ENCODE results near the gene TMX3. TPM values are rescaled to one million over a fixed set of nuclear protein-coding genes. Genes with fewer than 3 reads are reported as not detected.

The TMX3 gene
- total RNA-seq, 1 experiment from 2014 or later, result 33.3 TPM

DNA sequence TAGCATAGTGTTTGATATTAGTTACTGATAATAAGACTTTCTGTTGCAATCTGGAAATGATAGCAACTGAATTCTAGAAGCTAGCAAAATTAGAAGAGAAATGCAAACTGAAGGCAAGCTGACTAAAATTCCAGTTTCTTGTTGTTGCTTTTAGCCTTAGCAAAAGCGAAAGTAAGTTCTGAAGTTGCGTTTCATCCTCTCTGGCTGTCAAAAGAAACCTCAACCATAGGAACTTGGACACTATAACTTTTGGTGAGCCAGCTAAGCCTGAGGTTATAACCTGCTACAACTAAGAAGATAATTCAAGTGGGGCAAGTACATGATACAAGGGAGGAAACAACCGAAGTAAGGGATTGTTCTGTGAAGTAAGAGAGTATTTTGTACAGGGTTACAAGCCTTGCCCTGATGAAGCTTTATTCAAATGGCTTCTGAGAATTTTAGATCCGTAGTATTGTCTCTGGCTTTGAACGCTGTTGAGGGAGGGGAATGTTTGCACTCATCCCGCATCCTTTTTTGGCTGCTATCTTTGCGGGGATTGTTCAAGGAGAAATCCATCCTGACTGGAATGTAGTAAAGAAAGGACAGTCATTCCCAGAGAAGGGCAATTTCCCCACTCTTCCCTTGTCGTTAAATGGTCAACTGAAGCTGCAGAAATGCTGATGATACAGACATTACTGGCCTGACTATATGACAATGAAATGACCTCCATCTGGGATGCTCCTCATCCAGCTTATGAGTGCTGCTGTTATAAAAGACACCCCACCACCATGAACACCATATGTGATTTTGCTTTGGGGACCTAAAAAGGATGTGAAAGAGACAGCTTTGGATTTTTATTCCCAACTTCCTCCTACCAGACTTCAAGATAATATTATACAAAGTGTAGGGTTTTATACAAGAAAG, 7.0 kb upstream of the TMX3 start:
- TF ChIP-seq GRHL2 (CRISPR knock-in tag; IDR thresholded peaks at IDR 0.05; ENCODE audit: insufficient replicate concordance, severe bottlenecking), result no peak
- TF ChIP-seq, protein P1, sequence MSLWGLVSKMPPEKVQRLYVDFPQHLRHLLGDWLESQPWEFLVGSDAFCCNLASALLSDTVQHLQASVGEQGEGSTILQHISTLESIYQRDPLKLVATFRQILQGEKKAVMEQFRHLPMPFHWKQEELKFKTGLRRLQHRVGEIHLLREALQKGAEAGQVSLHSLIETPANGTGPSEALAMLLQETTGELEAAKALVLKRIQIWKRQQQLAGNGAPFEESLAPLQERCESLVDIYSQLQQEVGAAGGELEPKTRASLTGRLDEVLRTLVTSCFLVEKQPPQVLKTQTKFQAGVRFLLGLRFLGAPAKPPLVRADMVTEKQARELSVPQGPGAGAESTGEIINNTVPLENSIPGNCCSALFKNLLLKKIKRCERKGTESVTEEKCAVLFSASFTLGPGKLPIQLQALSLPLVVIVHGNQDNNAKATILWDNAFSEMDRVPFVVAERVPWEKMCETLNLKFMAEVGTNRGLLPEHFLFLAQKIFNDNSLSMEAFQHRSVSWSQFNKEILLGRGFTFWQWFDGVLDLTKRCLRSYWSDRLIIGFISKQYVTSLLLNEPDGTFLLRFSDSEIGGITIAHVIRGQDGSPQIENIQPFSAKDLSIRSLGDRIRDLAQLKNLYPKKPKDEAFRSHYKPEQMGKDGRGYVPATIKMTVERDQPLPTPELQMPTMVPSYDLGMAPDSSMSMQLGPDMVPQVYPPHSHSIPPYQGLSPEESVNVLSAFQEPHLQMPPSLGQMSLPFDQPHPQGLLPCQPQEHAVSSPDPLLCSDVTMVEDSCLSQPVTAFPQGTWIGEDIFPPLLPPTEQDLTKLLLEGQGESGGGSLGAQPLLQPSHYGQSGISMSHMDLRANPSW (CRISPR knock-in tag; conservative IDR thresholded peaks at IDR 0.05; ENCODE audit: low read depth), result no peak
- TF ChIP-seq, protein P2, sequence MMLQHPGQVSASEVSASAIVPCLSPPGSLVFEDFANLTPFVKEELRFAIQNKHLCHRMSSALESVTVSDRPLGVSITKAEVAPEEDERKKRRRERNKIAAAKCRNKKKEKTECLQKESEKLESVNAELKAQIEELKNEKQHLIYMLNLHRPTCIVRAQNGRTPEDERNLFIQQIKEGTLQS (CRISPR knock-in tag; conservative IDR thresholded peaks at IDR 0.05), result no peak
- no peak for TF ChIP-seq EMX1 (CRISPR knock-in tag; IDR thresholded peaks at IDR 0.05)
- TF ChIP-seq RELA (CRISPR knock-in tag; IDR thresholded peaks at IDR 0.05; ENCODE audit: borderline replicate concordance), result no peak
- no peak for TF ChIP-seq GTF2I (CRISPR knock-in tag; conservative IDR thresholded peaks at IDR 0.05)
- TF ChIP-seq, protein P3, sequence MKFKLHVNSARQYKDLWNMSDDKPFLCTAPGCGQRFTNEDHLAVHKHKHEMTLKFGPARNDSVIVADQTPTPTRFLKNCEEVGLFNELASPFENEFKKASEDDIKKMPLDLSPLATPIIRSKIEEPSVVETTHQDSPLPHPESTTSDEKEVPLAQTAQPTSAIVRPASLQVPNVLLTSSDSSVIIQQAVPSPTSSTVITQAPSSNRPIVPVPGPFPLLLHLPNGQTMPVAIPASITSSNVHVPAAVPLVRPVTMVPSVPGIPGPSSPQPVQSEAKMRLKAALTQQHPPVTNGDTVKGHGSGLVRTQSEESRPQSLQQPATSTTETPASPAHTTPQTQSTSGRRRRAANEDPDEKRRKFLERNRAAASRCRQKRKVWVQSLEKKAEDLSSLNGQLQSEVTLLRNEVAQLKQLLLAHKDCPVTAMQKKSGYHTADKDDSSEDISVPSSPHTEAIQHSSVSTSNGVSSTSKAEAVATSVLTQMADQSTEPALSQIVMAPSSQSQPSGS (CRISPR knock-in tag; IDR thresholded peaks at IDR 0.05; ENCODE audit: borderline replicate concordance, low read depth), result no peak
- TF ChIP-seq, protein P4, sequence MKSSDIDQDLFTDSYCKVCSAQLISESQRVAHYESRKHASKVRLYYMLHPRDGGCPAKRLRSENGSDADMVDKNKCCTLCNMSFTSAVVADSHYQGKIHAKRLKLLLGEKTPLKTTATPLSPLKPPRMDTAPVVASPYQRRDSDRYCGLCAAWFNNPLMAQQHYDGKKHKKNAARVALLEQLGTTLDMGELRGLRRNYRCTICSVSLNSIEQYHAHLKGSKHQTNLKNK (CRISPR knock-in tag; IDR thresholded peaks at IDR 0.05), result no peak
- TF ChIP-seq, protein P5, sequence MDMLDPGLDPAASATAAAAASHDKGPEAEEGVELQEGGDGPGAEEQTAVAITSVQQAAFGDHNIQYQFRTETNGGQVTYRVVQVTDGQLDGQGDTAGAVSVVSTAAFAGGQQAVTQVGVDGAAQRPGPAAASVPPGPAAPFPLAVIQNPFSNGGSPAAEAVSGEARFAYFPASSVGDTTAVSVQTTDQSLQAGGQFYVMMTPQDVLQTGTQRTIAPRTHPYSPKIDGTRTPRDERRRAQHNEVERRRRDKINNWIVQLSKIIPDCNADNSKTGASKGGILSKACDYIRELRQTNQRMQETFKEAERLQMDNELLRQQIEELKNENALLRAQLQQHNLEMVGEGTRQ (CRISPR knock-in tag; IDR thresholded peaks at IDR 0.05), result no peak
- TF ChIP-seq SMAD4 (CRISPR knock-in tag; IDR thresholded peaks at IDR 0.05), result no peak
- no peak for TF ChIP-seq ZNF396 (CRISPR knock-in tag; IDR thresholded peaks at IDR 0.05; ENCODE audit: borderline replicate concordance)
- no peak for TF ChIP-seq JAZF1 (CRISPR knock-in tag; IDR thresholded peaks at IDR 0.05)
- TF ChIP-seq, protein P6, sequence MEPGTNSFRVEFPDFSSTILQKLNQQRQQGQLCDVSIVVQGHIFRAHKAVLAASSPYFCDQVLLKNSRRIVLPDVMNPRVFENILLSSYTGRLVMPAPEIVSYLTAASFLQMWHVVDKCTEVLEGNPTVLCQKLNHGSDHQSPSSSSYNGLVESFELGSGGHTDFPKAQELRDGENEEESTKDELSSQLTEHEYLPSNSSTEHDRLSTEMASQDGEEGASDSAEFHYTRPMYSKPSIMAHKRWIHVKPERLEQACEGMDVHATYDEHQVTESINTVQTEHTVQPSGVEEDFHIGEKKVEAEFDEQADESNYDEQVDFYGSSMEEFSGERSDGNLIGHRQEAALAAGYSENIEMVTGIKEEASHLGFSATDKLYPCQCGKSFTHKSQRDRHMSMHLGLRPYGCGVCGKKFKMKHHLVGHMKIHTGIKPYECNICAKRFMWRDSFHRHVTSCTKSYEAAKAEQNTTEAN (CRISPR knock-in tag; IDR thresholded peaks at IDR 0.05), result no peak
- H3K27me3 Mint-ChIP-seq (ENCODE audit: low read depth), result no peaks in the 10 kb centered on the region
- H3K4me1 Mint-ChIP-seq, result peaks cover 14% of the 10 kb centered on the region
- peaks cover 17% of the 10 kb centered on the region for H3K9me3 Mint-ChIP-seq
- no peak overlapping the region for H3K4me3 Mint-ChIP-seq
- H3K36me3 Mint-ChIP-seq, result peaks cover 10% of the 10 kb centered on the region
- CTCF ChIA-PET, result no interaction called here
- H3K27ac Mint-ChIP-seq, result no peak overlapping the region
- POLR2A ChIA-PET, result no interaction called here
- ATAC-seq (no peak), DNase-seq (ENCODE audit: low spot score) (no peak)

DNA sequence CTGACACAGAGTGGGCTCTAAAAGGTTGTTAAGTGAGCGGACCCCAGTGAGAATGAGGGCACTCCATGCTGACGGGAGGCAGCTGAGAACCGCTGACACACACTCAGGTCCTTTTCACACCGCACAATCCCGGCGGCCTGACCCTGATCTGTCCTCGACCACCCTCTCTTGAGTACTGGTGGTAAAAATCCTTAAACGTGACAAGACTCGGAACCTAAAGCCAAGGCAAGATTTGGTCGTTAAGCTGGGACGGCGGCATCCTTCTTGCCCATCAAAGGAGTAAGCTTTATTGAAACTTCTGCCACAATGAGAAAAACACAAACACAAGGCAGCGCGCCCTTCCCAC, 569 bp downstream of the TMX3 start:
- Mint-ChIP-seq H3K4me3 (peak overlapping the region; percentile 96), H3K27me3 (ENCODE audit: low read depth) (no peaks in the 10 kb centered on the region), H3K36me3 (peaks cover 28% of the 10 kb centered on the region), H3K4me1 (peaks cover 19% of the 10 kb centered on the region), H3K27ac (peak overlapping the region; percentile 79), H3K9me3 (no peaks in the 10 kb centered on the region)
- POLR2A ChIA-PET, result no interaction called here
- no peak for DNase-seq (ENCODE audit: low spot score)
- CTCF ChIA-PET, result no interaction called here
- TF ChIP-seq ESRRA (CRISPR knock-in tag; IDR thresholded peaks at IDR 0.05; ENCODE audit: borderline replicate concordance) (no peak), ZNF219 (CRISPR knock-in tag; IDR thresholded peaks at IDR 0.05; ENCODE audit: borderline replicate concordance) (no peak)
- TF ChIP-seq, protein P7, sequence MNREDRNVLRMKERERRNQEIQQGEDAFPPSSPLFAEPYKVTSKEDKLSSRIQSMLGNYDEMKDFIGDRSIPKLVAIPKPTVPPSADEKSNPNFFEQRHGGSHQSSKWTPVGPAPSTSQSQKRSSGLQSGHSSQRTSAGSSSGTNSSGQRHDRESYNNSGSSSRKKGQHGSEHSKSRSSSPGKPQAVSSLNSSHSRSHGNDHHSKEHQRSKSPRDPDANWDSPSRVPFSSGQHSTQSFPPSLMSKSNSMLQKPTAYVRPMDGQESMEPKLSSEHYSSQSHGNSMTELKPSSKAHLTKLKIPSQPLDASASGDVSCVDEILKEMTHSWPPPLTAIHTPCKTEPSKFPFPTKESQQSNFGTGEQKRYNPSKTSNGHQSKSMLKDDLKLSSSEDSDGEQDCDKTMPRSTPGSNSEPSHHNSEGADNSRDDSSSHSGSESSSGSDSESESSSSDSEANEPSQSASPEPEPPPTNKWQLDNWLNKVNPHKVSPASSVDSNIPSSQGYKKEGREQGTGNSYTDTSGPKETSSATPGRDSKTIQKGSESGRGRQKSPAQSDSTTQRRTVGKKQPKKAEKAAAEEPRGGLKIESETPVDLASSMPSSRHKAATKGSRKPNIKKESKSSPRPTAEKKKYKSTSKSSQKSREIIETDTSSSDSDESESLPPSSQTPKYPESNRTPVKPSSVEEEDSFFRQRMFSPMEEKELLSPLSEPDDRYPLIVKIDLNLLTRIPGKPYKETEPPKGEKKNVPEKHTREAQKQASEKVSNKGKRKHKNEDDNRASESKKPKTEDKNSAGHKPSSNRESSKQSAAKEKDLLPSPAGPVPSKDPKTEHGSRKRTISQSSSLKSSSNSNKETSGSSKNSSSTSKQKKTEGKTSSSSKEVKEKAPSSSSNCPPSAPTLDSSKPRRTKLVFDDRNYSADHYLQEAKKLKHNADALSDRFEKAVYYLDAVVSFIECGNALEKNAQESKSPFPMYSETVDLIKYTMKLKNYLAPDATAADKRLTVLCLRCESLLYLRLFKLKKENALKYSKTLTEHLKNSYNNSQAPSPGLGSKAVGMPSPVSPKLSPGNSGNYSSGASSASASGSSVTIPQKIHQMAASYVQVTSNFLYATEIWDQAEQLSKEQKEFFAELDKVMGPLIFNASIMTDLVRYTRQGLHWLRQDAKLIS (CRISPR knock-in tag; IDR thresholded peaks at IDR 0.05; ENCODE audit: borderline replicate concordance), result no peak
- TF ChIP-seq, protein P2 (CRISPR knock-in tag; conservative IDR thresholded peaks at IDR 0.05), result no peak
- peak; percentile 16 for ATAC-seq
